NCI-H2107 treated with DMSO at 0.1 percent for 48 hours (cell line): ENCODE results near the gene CRYBA2.

Source experiments
- DNase-seq: peaks from one replicate; lab custom pipeline; 2025; ENCODE audit not compliant: unreplicated experiment; lab: John Stamatoyannopoulos, UW

The CRYBA2 gene

GRCh38 chr2:218999021-218999880 lies 6.0 kb upstream of the CRYBA2 start:
- DNase-seq, result no peak

DNA sequence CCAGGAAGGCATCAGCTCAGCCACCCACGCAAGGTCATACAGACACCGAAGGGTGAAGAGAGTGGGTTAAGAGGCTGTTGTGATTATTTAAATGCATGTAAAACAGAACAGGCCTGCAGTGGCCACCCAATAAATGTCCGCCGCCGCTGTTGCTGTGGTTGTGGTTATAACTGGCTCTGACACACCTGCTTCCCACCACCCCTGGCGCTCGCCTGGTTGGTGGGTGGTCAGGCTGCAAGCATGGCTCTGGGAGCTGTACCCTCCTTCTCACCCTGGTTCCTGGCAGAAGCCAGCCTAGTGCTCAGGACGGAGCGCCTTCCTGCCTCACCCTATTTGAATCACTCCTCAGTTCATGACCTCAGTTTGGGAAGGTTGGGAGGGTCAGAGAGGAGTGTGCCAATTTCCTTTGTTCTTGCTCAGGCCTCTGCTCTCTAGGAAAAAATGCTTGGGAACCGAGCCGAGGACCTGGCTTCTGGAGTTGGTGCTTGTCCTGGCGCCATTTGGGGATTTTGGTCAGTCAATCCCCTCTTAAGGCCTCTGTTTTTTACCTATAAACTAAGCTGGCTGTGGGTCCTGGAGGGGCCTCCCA lies 5.3 kb upstream of the CRYBA2 start:
- DNase-seq, result peak; percentile 53

DNA sequence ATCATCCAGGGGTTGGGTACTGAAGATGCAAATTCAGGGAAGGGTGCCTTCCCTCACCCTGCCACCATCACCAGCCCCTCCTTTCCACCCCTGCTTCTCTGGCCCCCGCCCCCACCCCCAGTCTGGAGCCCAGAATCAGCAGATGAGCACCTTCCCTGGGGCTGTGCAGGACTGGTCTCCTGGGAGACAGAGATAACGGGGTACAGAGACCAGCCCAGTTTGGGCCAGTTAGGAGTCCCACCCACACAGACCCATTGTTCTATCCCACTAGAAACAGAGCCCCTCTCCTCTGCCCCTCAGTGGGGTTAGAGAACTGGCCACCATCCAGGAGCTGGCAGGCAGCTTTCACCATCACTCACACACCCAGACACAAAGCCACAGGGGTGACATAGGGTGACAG lies 4.5 kb upstream of the CRYBA2 start:
- peak; percentile 56 for DNase-seq

DNA sequence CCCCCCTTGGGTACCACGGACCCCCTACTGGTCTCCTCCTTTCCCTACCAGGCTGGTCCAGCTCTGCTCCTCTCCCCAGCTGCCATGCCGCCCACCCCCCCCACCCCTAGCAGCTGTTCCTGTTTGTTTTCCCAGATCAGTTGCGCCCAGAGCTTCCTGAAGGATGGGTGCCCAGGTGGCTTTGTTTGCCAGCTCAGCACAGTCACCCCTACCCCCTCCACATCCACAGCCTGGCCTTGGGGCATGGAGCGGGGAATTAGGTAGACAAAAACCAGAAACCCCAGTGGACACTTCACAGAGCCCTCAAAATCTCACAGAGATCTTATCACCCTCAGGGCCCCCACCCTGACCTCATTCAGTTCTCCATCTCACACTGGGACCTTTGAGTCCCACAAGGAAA lies 3.7 kb upstream of the CRYBA2 start:
- DNase-seq, result peak; percentile 56

- peak; percentile 53 for DNase-seq
Observed at GRCh38 chr2:218995972-218996711, 2.9 kb upstream of the CRYBA2 start.

DNA sequence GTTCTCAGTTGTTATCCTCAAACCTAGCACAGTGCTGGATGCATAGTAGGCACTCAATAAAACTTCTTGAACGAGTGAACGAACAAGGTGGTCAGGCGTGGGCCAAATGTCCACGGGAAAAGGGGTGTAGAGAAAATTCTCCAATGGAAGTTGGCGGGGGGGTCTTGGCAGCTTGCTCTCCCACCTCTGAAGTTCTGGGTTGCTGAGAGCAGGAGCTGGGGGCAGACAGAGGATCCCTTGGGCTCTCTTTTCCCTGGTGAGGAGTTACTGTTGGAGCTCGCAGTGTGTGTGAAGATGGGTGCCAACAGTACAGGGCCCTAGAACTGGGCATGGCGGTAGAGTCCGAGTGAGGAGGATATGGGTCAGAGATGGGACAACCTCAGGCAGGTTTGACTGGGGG lies 2.3 kb upstream of the CRYBA2 start:
- DNase-seq, result no peak

GRCh38 chr2:218992703-218993344 lies 398 bp downstream of the CRYBA2 start:
- DNase-seq, result no peak

DNA sequence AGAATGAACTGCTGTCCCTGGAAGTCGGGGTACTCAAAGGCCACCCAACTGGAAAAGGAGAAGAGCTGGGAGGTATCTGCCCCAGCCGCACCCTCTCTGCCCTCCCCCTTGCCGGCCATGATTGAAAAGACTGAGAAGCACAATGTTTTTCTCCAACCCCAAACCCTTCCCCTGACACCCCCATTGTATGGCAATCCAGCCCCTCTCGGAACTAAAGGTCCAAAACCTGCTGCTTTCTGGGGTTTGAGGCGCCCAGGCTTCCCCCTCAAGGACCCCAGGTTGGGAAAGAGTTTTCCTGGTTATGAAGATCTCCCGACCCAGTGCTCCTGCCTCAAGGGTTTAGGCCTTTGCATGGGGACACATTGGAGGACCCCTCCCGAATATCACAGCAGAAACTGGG lies 1.0 kb downstream of the CRYBA2 start:
- no peak for DNase-seq

DNA sequence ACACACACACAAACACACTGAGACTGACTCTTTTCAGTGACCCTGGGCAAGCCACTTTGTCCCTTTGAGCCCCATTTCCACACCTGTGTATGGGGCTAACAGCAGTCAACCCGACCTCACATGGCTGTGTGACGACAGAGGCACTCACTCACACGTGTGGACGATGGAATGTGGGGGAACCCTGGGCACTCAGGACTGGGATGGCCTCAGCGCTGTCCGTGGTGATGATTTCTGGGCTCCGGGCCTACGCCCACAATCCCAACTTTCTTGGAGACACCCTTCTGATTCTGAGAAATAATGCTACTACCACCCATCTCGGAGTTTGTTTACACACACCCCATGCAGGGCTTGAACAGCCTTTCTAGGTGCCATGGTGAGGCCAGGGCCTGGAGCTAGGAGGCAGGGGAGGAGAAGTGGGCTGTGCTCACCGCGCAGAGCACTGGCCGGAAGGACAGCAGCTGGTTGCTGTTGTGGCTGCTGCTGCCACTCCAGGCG lies 1.5 kb downstream of the CRYBA2 start:
- no peak for DNase-seq

- no peak for DNase-seq
Observed at GRCh38 chr2:218990612-218991011, 2.6 kb downstream of the CRYBA2 start.

- DNase-seq, result no peak
Observed at GRCh38 chr2:218990052-218990451, 3.2 kb downstream of the CRYBA2 start.

DNA sequence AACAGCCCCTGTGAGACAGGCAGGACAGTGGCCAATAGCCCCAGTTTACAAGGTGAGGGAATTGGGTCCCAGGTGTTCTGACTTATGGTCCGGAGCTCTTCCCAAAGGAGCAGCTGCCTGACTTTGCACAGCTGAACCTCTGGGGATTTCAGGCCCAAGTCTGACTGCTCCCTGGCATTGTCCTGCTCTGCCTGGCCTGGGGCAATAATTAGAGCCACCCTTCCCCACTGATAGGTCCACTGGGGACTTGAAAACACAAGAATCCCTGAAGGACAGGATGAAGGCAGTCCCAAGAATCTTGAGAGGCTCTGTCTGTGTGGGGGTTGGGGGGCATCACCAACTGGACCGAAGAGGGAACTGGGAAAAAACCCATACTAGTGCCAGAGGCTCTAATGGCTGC lies 4.6 kb downstream of the CRYBA2 start:
- no peak for DNase-seq

- no peak for DNase-seq
Observed at GRCh38 chr2:218988164-218988563, 5.1 kb downstream of the CRYBA2 start.

GRCh38 chr2:218986148-218986761 lies 7.0 kb downstream of the CRYBA2 start:
- DNase-seq, result no peak

DNA sequence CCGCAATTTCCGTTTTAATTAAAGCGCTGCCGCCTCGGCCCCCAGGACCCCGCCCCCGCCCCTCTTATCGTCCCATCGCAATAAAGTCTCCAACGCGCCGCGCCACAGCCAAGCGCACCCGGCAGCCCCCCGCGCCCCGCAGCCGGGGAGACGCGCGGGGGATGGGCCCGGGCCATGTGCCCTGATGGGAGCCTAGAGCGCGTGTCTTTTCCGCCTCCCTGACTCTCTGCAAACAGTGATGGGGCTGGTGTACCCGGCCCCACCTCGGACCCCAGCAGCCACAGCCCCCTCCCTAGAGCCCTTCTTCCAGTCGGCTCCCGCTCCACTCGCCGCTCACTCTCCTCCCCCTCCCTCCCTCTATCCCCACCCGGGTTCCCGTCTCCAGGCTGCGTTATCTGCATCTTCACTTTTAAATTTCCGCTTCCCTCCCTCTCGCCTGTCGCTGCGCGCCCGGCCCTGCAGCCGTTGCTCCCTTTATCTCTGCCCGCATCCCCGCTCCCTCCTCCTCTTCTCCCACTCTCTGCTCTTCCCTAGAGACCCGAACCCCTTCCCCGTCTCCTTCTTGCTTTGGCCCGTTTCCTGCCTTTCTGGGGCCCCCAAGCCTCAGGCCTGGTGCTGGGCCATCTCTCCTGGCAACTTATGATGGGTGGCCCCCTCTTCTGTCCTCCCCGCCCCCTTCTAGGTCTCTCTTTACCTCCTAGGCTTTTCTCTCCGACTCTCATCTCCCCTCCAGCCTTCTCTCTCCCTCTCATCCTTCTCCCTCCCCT lies 7.7 kb downstream of the CRYBA2 start:
- no peak for DNase-seq

GRCh38 chr2:218985021-218985324 lies 8.2 kb downstream of the CRYBA2 start, which contains the start of gene FEV:
FEV (minus strand) TSS chr2:218985184; CDS start chr2:218985075, 109 bp downstream.
- no peak for DNase-seq

GRCh38 chr2:218984239-218985020 lies 8.8 kb downstream of the CRYBA2 start:
- DNase-seq, result no peak

DNA sequence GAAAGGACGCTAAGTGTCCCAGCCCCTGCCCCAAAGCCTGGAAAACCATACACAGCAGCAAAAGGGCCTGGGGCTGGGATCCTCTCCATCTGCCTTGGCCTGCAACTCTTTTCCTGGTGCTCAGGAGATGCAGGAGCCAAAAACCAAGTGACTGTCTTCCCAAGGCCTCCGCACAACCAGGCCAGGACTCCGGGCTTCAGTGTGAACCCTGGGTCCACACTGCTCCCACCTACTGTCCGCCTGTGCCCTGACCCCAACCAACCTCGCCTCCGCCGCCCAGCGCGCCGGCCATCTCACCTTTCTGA lies 9.3 kb downstream of the CRYBA2 start:
- DNase-seq, result no peak

GRCh38 chr2:218983263-218983933 lies 9.8 kb downstream of the CRYBA2 start:
- peak; percentile 20 for DNase-seq
